D721Med (cell line): ENCODE results near the gene COL5A1.

ENCODE experiments used
- DNase-seq: peaks from one replicate; pipeline ENCODE4 v3.0.0; 2011; ENCODE audit warnings: low spot score; ENCODE audit not compliant: insufficient read length
- FAIRE-seq: peaks from 2 replicates; lab custom pipeline; 2011; peaks lifted over from hg19 to GRCh38; lab: Jason Lieb, UNC
- TF ChIP-seq, protein P1 (sequence below): IDR thresholded peaks from 2 replicates; pipeline ENCODE4 v1.5.1; 2012; ENCODE audit warnings: mild to moderate bottlenecking, control low read depth; ENCODE audit not compliant: insufficient read depth; ENCODE audit errors: missing control alignments

COL5A1 gene

DNA sequence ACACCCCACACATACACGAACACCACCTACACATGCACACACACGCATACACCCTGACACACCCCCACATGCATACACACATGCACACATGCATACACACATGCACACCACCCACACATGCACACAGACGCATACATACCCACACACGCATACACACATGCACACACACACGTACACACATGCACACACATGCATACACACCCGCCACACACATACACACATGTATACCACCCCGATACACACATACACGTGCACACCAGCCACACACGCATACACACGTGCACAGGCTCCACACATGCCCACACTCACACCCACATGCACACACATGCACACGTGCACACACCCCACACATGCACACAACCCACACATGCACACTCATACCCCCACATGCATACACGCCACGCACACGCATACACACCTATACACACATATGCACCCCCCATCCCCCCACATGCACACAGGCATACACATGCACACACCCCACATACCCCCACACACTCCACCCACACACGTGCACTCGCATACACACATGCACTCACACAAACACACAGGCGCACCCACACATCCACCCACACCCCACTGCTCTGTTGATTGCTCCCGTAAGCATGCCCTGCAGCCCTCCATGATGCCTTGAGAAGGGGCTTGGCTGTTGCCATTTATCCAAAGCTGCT, 119.3 kb downstream of the COL5A1 start:
- FAIRE-seq (no peak), DNase-seq (no peak)
- TF ChIP-seq, protein P1, sequence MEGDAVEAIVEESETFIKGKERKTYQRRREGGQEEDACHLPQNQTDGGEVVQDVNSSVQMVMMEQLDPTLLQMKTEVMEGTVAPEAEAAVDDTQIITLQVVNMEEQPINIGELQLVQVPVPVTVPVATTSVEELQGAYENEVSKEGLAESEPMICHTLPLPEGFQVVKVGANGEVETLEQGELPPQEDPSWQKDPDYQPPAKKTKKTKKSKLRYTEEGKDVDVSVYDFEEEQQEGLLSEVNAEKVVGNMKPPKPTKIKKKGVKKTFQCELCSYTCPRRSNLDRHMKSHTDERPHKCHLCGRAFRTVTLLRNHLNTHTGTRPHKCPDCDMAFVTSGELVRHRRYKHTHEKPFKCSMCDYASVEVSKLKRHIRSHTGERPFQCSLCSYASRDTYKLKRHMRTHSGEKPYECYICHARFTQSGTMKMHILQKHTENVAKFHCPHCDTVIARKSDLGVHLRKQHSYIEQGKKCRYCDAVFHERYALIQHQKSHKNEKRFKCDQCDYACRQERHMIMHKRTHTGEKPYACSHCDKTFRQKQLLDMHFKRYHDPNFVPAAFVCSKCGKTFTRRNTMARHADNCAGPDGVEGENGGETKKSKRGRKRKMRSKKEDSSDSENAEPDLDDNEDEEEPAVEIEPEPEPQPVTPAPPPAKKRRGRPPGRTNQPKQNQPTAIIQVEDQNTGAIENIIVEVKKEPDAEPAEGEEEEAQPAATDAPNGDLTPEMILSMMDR = no peak

DNA sequence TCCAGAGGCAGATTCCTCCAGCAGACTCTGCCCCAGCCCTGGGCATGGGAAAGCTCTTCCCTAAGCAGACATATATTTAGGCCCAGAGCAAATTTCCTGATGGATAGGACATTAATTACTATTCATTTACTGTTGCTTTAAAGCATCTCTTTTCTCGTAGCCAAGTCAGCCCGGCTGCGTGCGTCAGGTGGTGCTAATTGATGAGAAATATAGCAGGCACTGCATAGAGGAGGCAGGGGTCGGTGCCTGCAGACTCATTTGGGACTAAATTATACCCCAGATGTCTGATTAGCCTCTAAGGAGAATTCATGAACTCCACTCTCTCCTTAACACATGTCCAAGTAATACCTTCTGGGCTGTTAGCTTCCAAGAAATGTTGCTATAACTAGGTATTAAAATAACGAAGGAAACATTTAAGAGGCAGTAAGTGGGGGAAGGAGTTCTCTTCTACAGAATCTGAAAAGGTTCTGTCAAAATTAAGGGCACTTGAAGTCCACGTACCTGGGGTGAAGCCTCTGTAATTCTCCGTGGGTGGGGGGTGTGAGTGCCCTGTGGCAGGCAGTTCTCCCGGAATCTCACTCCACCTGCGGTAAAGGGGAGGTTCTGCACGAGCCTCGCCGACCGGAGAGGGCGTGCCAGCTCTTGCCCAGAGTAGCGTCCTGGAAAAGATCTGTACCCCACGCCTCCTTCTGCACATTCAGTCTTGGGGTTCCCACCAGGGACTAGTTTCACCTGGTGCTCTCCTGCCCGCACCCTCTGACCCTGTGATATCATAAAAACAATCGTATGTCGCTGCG, 123.1 kb downstream of the COL5A1 start:
- FAIRE-seq (no peak), DNase-seq (no peak)
- TF ChIP-seq, protein P1 = no peak

DNA sequence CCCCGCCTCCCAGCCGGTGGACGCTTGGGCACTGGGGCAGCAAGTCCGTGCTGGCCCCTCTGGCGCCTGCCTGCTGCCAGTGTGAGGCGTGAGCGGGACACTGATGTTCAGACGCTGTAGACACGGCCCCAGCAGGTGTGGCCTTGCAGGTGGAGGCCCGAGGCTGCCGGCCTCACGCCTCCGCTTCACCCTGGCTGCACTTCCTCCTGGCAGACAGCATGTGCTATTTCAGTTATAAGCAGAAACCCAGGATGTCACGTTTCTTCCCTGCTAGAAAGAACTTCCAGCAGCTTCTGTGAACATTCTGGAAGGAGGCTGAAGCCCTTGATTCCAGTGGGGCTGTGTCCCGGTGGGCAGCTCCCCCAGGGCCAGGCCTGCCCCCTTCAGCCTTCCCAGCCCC, 124.2 kb downstream of the COL5A1 start:
- TF ChIP-seq, protein P1 = no peak
- no peak for FAIRE-seq
- DNase-seq = no peak

DNA sequence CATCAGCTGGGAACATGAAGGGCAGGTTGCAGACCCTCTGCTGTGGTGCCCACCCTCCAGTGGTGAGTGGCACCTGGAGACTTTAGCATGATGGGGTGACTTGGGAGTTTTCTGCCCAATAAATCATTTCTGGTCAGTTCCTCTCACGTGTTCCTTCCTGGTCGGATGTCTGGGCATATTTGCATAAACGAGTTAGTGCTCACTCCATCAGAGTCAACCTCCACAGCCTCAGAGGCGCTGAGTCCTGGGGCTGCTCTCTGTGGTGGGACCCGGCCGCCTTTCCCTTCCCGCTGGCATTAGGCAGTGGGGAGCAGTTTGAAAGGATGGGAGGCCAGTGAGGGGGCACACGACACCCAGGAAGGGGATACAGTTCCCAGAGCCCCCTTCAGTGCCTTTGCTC, 125.0 kb downstream of the COL5A1 start:
- TF ChIP-seq, protein P1 = no peak
- DNase-seq (no peak), FAIRE-seq (no peak)

DNA sequence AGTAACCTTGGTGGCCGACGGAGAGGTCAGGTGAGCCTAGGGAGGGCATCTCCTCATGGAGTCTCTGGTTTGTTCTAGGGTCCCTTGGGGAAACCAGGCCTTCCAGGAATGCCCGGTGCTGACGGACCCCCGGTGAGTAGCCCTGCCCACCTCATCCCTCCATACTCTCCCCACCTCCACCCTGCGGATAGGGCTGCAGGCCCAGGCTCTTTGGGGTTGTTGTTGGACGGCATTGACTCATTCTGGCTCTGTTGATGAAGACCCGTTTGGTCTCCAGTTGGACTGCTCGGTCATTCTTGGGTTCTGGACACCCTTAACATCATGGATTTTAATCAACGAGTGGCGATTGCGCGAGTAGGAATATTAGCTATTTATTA, 126.7 kb downstream of the COL5A1 start:
- TF ChIP-seq, protein P1 = no peak
- DNase-seq (no peak), FAIRE-seq (no peak)

DNA sequence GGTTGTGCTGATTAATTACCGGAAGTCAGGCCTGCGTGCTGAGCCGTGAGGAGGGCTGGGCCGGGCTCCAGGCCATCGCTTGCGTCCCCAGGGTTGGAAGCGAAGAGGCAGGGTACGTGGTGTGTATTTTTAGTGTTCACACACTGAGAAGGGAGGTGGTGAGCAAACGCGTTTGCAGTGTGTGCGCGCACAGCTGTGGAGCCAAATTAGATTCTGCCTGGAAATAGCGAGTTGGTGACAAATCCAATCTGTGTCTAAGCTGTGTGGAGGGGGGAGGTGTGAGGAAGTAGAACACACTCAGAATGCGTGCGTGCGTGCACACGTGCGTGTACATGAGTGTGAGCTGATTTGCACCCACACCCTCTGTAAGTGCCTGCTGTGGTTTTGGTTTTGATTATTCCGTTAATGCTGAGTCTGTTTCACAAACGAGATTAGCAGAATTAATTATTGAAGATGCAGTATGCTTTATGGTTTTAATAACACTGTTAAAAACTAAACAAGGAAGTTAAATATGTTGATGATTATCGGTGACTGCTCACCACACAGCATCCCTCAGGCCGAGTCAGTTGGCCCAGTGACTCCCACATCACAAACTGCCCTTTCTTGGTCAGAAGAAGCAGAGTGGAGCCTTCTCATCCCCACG, 127.2 kb downstream of the COL5A1 start:
- TF ChIP-seq, protein P1 = no peak
- FAIRE-seq = no peak
- DNase-seq = no peak
